COR-L47 (cell line): ENCODE measurements around the gene TP63.

Source experiments
- DNase-seq: peaks from one replicate; lab custom pipeline; 2025; lab: John Stamatoyannopoulos, UW

Gene TP63

DNA sequence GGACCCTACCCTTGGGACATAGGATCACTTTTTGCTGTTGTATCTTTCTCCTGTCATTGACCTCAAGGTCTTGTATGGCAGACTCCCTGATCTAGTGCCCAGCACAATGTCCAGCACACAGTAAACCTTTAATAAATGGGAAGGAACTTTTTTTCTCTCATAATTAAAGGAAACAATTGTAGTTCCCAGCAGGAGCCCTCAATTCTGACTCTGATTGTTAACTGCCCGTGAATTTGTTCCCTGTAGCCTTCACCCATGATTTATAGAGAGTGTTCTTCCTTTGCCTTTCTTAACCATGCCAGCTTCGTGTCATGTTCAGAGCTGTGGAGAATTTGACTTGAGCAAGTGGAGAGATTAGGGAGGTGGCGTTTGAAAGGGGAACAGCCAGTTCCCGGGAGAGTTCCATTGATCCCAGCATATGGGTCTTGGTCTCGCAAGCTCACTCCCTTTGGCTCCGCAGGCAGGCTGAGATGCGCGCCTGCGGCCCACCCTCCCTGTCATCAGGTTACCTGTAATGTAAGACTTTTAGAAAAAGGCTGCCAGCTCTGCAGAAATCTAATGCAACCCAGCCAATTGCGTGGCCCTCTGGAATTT, 182.6 kb downstream of the TP63 start:
- DNase-seq: no peak

DNA sequence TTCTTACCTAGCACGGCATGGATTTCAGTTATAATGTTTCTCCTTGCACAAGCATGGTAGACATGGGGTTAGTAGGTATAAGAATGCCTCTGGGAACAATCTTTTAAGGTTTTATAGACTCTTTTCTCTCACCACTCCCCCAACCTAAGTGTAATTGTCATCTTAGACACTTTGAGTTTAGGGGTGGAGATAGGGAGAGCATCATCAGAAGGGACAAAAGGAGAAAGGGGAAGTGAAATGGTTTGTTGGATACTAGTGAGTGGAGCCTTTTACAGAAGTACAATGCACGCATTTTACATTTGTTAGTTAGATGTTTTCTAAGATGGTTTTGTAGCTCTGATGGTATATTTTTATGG, 189.2 kb downstream of the TP63 start:
- DNase-seq: no peak

DNA sequence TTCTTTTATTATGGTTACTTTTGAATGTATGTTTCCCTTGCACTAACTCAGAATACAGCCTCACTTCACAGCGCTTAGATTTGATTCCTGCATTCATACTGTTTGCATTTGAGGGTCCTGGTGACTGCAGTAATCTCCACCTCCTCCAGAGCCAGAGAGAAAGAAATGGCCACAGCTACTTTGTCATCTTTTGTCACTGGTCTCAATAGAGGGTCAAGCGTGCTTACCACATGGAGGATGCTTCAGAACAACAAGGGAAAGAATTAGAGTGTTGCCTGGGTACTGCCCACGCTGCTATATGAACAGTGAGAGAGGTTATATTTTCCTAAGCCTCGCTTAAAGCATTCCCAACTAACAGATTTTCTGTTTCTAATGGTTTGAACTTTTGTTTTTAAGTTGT, 190.1 kb downstream of the TP63 start:
- no peak for DNase-seq

DNA sequence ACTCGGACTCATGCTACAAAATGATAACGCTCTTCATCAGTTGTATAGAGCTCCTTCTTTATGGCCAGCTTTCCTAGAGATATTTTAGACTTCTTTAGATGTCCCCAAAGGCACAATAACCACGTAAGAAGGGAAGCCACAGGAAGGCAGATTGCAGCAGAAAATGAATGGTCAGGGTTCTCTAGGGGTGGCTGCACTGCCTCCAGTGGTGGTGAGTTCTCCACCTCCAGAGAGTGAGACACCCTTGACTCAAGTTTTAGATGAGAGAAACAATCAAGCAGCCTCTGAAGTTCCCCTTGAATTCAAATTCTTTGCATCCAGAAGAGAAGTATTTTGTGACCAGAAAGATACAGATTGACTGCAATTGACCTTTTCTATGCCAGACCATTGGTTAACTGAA, 191.5 kb downstream of the TP63 start:
- no peak for DNase-seq

DNA sequence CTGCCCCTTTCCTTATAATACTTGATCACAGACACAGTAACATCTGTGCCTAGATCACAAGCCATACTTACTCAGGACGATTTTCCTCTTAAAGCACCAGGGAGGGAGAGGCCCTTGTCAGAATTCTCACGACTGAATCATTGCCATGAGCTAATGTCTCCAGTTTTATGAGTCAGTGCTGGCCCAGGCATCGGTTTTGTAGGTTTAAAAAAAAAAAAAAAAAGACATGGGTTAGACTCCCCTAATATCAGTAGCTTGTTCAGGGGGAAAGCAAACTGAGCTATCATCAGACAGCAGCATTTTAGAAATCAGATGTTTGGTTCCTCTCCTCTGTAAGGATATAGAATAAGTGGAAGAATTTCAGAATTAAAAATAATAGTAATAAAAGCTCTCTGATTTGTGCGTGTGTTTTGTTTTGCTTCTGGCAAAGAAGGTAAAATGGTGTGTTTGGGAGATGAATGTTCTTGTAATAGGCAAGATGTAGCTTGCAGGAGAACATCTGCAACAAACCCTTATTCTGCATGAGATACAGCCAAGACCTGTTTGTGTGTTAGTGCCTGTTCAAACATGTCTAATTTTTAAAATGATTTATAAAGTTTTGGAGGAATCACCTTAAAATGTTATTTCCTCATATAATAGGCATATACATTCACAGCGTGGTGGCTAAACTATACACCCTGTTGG, 193.6 kb downstream of the TP63 start:
- DNase-seq: no peak

DNA sequence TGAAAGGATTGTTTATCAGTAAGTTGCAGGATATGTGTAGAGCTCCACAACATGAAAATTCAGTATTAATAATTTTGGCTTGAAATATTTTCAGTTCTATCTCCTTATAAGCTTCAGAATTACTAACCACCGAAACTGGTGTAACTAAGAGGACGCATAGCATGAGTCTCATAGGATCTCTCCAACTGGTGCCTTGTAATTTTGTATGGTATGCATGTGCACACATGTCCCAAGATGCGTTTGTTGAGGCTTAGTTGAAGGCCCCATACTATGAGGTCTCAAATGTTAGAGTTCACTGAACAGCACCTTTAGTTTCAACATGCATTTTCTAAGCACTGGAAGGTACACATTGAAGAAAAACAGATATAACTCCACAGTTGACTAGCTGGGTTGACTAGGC, 195.4 kb downstream of the TP63 start:
- DNase-seq: no peak

DNA sequence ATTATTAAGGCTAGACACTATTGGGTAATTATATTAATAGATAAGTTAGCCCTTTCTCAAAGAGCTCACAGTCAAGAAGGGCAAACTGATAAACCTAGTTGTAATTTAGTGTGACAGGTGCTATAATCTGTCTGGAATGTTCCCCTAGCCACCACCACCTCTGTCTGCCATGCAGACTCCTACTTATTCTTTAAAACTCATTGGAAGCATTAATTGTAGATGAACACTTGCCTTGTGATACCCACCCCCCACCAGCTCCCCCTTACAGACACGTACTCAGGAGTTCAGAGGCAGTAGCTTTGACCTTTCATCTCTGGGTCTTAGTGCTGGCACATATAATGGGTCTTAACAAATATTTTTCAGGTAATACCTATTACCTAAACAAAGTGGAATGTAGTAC, 195.9 kb downstream of the TP63 start:
- DNase-seq: no peak

DNA sequence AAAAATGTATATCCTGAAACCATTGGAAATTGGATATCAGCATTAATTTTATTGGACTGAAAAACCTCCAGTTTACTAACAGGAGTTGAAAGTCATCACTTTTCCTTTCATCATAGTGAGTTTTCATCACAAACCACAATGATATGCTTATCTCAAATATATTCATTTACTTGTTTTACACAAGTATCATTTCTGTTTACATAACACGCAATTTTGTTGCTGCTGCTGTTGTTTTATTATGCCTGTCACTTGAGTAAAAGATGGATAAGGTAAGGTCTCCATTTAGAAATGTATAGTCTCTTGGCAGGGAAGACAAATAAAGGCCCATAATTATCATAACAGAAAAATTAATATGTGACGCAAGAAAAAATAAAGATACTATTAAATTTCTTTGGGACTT, 199.2 kb downstream of the TP63 start:
- DNase-seq: no peak

DNA sequence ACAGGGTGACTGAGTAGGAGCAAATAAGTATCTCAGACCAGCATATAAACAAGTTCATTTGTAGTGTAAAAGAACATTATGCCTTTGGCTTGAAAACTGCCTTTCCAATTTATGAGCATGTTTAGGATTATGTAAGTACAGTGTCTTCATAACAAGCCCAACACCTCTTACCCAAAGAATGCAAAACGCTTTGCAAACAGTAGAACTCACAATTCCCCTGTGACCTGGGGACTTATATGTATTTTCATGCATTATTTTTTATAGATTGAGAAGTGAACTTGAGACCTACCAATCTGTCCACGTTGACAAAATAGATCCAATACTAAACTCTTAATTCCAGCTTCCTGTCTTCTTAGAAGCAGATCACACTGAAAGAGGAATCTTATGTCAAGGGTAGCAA, 202.1 kb downstream of the TP63 start:
- no peak for DNase-seq

DNA sequence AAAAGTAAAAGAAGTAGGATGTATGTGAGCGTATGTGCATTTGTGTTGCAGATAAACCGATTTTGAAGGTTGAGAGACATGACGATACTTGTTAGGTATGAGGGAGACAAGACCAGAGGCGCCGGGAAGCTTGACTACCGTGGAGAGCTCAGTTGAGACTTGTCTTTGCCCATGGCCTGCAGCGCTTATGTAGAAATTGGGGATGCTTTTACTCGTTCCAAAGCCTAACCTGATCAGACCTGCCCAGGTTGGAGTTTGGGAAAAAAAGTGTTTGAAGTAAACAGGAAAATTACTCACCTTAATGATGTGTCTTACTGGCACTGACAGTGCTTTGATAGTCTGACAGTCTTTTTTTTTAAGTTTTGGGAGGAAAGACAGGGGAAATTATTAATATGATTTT, 202.8 kb downstream of the TP63 start:
- DNase-seq: no peak

DNA sequence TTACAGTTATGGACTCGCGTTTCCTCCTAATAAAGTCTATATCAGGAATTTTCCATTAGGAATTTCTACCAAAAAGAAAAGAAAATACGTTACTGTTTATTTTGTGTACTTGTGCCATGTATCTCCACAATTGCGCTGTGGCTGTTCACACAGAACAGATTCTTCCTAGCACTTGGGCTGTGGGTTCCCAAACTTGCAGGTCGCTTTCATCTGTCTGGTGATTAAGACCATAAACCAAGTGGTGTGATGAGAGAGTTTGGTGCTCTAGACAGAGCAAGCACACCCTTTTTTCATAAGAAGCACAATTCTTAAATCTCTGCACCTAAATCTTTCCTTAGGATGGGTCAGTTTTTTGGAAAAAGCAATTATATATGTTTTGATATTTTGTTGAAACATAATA, 203.3 kb downstream of the TP63 start:
- DNase-seq: no peak

DNA sequence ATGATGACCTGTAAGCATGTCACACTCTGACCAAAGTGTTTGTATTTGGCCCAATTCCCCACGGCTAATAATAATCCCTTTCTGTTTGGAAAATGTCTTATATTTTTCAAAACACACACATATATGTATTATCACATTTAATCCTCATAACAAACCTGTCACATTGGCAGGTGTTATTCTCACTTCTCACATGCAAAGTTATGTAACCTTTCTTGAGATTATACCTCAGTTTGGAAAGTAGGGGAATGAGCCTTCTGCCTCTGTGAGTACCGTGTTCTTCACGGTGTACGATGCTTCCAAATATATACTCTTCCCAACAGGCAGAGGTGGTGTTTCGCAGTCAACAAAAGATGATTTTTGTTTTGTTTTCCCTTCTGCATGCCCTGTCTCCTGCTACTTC, 205.6 kb downstream of the TP63 start:
- no peak for DNase-seq

DNA sequence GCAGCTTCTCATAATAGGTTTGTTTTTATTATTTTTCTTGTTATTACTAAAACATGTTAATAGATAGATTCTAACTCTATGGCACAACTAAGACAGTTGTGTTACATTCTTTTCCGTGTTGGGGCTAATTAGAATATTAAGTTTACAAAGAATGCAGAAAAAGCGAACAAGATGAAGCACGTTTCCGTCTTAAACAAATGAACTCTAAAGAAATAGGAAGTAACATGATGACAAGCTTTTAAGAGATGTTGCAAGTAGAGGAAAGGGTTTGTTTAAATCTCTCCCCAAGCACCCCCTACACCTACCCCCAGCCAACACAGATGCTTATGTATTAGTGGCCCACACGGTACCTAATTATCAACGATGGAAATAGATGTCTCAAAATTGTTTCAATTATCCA, 207.1 kb downstream of the TP63 start:
- no peak for DNase-seq

DNA sequence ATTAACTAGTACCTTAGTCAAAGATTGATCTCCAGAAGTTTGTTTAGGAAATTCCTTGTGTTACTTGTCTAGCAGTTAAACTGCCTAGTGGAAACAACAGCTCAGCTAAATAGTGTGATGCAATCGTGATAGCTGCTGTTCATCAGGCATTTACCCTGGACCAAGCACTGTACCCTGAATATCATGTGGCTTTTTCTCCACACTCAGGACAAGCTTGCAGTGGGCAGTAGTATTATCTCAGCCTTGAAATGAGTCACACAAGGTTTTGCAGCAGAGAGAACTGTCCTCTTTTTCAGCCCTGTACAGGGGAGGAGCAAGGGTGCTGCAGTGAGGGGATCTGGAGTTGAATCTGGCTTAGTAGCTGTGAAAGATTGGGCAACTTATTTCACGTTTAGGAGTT, 208.4 kb downstream of the TP63 start:
- DNase-seq: no peak

DNA sequence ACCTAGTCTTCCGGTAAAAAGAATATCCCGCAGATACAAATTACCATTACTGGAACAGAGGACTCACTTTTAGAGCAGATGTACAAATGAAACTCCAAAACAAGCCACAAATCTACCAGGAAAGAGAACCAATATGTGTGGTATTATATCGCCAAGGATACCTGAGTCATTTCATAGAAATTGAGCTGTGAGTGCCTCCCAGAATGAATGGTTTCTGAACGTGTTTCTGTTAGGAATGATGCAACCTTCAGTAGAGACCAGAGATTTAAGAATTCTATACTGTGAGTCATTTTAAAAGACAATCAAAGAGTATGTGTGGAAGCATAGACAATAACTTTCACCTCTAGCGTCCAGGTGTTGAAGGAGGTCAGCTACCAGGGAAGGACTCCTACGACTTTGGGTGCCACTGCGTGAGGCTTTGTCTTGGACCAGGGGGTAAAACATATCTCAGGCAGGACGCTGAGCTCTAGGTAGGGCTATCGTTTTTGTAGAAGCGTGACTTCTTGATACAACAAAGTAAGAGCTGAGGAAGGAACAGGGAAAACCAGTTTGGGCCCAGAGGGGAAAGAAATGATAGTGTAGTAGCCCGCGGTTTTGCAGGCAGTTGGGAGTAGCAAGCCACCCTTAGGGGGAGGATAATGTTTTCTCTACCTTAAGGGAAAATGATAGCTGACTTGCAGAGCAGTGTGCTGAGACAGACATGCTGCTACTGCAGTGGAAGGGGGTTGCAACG, 210.4 kb downstream of the TP63 start:
- DNase-seq: no peak

DNA sequence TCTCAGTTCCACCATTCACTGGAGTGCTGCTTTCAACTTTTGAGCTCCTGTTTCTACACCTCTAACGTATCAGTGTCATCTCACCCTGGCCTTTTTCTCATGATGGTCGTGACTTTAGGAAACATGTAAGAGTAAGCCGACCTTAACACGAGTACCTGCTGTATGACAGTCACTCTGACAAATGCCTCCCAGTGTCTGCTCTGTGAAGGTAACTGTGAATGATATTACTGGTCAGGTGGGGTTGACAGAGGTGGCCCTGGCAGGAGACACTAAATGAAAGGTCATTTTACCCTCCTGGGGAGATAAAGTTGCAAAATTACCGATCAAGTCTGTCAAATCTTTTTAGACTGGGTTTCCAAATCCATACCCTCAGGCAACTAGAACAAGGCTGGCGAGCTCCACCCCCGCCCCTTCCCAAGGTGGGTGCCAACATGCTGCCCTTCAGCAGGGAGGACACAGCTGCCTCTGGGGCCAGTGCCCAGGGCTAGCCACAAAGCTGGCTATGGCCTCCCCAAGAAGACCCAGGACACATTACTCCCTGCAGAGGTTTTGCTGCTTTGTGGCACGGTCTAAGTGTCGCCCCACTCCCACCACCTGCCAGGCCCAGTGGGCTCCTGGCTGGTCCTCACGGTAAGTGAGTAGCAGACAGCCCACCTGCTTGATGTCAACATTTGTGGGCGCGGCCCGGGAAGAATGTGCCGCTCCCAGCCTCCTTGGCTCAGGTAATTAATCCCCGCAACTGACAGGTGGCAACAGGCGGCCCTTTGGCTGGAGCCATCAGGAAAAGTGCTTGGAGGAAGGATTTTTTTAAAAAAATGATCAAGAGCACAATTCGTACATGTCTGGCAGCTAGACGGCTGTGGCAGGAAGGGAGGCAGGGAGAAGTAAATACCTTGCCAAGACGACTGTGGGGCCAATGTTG, 211.8 kb downstream of the TP63 start:
- no peak for DNase-seq

DNA sequence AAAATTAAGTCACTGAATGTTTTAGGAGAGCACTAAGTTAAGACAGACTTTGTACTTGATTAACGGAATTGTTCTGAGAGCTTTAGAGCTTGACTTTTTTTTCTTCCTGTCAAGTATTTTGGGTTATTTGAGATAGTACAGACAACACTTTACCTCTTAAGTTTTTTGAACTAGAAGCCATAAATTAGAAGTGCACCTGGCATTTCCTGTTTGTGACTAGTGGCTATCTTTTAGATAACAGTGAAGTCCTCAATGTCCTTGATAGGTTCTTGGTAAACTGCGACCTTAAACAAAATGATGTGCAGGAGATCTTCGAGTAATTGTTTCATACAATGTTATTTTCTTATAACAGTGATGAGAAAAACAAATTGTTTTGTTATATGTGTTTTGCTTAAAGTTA, 213.9 kb downstream of the TP63 start:
- no peak for DNase-seq

DNA sequence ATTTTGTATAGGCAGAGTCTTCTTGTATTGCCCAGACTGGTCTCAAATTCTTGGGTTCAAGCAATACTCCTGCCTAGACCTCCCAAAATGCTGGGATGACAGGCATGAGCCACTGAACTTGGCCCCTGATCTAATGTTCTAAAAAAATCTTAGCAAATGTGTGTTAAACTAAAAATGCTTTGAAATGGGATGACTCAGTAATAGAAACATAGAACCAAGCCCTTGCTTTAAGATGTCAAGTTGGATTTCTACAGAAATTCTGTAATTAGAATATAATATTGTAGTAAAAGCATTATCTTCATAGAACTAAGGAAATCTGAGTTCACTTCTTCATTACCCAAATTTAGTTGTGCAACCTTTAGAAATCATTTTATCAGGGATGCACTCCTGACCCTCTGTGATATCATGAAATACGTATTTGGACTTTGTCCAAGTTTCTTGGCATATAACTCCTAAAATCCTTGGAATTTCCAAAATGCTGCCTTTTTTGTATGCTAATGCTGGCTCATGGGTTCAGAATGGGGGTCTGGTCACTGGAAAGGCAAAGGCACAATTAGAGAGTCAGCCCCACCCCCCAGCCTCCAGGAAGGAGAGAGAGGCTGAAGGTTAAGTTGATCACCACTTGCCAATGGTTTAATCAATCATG, 217.3 kb downstream of the TP63 start:
- no peak for DNase-seq

DNA sequence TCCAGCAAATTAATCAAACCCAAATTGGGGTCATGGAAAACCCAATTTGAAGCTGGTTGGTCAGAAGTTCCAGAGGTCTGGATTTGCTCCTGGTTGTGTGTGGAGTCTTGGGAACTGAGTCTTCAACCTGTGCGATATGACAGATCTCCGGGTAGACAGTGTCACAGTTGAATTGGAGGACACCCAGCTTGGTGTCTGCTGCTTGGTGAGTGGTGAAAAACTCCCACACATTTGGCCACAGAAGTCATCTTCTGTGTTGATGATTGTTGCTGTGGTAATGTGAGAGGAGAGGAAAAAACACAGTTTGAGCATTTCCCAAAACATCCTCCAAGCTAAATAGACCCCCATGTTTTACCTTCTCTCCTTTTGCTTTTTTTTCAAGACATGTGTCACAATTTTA, 218.1 kb downstream of the TP63 start:
- DNase-seq: no peak

DNA sequence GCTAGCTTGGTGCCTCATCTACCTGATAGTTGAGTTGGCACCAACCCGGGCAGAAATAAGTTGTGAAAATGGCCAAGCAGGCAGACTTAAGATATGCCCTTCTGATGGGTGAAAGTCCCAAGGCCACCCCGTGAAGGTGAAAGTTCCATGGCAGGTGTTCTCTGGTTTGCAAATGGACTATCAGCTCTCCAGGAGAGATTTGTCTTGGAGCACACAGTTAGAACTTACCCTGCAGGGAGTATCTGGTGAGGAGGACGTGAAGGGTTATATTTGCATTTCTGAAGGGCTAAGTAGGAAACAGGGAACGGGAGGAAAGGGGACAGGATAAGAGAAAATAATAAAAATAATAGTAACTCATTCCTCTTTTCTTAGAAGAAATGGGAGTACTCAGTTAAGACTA, 220.5 kb downstream of the TP63 start:
- DNase-seq: no peak

DNA sequence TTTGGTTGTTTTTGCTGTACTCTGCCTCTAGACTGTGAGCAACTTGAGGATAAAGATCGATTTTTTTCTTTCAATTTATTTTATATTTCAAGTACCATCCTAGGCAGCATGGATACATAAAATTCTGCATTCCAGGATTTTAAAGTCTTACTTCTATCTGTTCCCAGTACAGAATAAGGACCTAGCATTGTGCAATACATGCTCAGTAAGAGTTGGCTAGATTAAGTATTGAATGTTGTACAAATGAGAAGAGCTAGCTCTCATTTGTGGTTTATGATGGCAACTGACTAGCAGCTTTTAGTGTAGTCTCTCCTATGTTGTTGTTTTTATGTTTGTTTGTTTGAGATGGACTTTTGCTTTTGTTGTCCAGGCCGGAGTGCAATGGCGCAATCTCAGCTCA, 222.7 kb downstream of the TP63 start:
- no peak for DNase-seq

DNA sequence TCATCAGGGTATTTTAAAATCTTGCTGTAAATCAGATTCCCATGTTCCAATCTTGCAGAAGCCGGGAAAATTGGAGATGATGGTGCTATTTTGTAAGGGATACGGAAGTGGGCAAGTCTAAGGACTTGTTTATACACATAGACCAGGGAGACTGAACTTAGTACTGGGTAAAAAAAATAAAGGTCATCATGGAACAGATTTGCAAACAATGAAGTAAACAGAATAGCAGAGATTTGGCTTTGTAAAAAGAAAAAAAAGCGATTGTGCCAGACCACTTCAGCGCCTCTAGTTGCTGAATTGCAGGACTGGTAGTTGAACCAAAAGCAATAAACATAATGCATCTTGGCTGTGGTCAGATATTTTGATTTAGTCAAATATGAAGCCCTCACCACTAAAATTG, 229.1 kb downstream of the TP63 start:
- no peak for DNase-seq
